GM19240 (cell line): ENCODE results near the gene DCAF4.

Experiments used
- DNase-seq: peaks from one replicate; pipeline ENCODE4 v3.0.0; 2011; ENCODE audit warnings: low spot score; ENCODE audit not compliant: insufficient read length

The DCAF4 gene

DNA sequence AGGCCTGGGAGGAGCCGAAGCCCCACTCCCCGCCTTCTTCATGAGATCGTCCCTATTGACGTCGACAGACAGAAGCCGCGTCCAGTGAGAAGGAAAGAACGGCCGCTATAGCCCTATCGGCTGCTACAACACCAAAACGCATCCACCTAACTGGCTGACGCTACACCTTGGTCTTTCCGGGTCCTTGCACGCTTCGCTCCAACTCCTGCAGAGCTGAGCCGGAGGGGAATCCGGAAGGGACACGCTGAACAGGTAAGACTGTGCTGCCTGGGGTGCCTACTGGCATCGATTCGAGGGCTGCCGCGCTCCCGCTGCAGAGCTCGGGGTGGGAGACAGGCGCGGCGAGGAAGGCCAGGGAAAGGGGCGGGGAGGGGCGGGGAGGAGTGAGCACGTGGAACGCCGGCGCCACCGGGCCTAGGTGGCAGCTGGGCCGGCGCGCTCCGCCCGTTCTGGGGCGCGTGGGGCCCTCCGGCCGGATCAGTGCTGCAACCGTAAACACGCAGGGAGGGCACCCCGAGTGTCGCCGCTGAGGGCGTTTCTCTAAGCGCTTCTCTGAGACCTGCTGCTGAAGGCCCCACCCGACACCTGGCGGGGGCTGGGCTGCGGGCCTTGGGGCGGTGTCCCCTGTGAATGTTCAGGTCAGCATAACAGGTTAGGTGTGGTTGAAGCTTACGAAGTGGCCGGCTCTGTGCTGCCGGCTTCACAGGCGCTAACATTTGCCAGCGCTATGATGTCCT lies at the start of gene DCAF4:
Gene DCAF4, plus strand, starts transcription at position 173 of the 737 bp plus-strand sequence. CDS start 11,515 bp downstream, outside the sequence.
- peak; percentile 93 for DNase-seq

DNA sequence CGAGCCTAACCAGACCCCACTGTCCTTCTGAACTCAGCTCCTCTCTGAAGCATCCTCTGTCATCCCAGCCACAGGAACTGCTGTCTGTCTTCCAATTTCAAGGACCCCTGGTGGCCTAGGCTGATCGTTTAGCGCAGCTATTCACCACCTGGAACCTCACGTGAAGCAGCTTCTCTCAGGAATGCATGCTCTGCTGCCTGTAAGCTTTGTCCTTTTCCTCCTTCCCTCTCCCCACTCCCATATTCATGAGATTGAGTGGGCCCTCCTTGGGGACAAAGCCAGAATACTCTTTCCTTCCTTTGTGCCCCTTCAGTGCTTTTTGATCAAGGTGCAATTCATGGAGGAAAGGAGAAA lies 49.6 kb upstream of the DCAF4 start:
- DNase-seq, result no peak

- DNase-seq, result no peak
Measured at GRCh38 chr14:72878746-72879145, 47.5 kb upstream of the DCAF4 start.

- no peak for DNase-seq
Measured at GRCh38 chr14:72879431-72879830, 46.8 kb upstream of the DCAF4 start.

DNA sequence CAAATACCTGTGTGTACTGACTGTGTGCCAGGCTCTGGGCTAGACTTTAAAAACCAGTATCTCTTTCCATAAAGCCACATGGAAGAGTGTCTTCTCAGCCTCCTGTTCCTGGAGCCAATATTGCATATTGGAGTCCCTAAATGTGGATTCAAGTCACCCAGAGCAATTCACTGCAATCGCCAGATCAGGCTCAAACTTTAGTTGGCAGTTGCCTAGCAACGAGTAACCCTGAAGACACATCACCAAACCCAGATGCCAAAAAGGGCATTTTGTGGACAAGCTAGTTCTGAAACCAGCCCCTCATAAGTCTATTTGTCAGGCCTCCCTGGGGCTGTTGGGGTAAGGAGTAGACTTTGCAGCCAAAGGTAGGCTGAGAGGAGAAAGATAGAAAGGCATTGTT lies 46.1 kb upstream of the DCAF4 start:
- DNase-seq, result no peak

- no peak for DNase-seq
Measured at GRCh38 chr14:72880820-72881219, 45.4 kb upstream of the DCAF4 start.

GRCh38 chr14:72881543-72881942 lies 44.7 kb upstream of the DCAF4 start:
- DNase-seq, result no peak

GRCh38 chr14:72882047-72882446 lies 44.2 kb upstream of the DCAF4 start:
- no peak for DNase-seq

DNA sequence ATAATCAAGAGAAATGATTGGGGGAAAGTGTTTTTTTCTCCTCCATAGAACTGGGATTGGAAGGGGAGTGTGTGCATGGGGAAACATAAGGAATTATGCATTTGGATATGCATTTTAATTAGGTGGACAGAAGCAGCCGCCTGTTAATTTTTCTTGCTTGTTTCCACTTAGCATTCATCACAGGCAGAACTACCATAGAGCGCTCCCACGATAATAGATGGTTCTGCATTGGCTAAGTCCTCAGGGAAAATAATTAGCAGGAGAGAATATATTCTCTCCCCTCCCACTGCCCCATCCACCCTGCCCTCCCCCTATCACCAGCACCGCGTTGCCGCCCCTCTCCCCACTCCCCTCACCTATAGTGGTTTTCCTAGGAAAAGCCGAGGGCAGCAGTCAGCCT lies 43.8 kb upstream of the DCAF4 start:
- DNase-seq, result no peak

- no peak for DNase-seq
Measured at GRCh38 chr14:72883109-72883508, 43.2 kb upstream of the DCAF4 start.

DNA sequence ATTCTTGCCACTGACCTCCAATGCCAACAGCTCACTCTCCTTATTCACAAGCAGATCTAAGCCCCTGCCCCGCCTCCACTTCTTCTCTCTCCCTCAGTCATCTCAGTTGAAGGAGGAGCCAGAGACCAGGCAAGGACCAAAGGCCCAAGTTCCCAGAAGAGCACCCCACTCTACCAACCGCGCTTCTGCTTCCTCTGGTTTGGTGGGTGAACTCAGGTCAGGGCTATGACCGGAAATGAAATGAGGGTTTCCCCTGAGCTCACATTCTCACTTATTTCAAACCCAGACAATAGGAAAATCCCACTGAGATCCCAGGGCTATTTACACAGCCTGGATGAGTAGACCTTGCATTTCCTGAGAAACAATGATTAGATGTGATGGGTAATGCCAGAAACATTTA lies 42.3 kb upstream of the DCAF4 start:
- DNase-seq, result no peak

- DNase-seq, result no peak
Measured at GRCh38 chr14:72884386-72884785, 41.9 kb upstream of the DCAF4 start.

- no peak for DNase-seq
Measured at GRCh38 chr14:72887514-72887913, 38.8 kb upstream of the DCAF4 start.

DNA sequence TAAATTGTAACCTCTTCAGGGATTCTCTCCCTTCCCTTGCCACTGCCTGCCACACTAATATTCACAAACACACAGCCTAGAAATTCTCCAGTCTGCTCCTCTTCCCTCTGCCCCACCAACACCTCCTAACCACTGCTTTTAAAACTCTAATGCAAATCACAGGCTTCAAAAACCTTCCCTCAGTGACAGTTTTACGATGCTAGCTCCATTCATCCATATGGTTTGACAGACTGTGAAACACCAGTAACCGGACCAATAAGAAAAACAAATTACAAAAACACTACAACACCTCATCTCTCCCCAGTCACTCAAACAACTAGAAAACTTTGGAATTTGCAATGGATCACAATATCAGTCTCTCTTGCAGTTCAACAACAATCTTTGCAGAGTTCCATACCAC lies 38.1 kb upstream of the DCAF4 start:
- no peak for DNase-seq

DNA sequence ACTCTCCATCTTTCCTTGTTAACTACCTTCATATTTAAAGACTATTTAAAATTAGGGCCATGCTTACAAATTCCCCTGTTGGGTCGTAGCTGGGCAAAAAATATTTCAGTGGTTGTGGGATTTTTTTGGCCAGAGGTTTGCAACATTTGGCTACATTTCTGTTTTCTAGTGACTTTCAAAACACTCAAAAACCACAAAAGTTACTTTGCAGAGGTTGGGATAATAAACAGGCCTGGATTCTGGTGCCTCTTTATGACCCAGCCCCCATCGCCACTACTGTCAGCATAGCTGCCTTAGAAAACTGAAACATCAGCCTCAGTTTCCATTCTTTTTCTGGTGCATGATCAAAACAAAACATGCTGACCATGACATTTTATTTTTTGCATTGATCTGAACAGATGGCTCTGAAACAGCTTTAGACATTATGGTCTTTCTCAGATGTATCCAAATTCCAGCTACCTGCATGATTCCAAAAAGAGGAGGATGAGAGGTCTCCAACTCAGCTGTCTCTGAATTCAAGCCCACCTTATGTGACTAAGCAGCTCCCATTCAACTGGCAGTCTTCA lies 37.5 kb upstream of the DCAF4 start:
- no peak for DNase-seq

GRCh38 chr14:72889366-72889765 lies 36.9 kb upstream of the DCAF4 start:
- DNase-seq, result no peak

DNA sequence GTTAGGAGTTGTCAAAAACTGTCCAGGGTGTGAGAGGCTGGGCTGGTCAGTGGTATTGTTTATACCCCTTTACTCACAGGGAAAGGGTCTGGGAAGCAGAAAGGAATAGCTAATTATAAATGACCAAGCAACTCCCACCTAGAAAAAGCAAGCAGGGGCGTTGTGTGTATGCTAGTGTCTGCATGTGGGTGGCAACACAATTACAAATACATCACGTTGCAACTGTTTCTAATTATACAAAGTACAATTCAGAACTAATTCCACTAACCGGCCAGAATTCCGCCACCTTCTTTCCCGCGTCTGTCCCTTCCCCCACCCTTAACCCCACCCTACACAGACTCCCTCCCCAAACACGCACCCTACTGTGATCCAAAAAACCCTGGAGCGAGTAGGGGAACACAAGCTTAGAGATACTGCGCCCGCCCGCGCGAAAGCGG lies 34.6 kb upstream of the DCAF4 start:
- no peak for DNase-seq

DNA sequence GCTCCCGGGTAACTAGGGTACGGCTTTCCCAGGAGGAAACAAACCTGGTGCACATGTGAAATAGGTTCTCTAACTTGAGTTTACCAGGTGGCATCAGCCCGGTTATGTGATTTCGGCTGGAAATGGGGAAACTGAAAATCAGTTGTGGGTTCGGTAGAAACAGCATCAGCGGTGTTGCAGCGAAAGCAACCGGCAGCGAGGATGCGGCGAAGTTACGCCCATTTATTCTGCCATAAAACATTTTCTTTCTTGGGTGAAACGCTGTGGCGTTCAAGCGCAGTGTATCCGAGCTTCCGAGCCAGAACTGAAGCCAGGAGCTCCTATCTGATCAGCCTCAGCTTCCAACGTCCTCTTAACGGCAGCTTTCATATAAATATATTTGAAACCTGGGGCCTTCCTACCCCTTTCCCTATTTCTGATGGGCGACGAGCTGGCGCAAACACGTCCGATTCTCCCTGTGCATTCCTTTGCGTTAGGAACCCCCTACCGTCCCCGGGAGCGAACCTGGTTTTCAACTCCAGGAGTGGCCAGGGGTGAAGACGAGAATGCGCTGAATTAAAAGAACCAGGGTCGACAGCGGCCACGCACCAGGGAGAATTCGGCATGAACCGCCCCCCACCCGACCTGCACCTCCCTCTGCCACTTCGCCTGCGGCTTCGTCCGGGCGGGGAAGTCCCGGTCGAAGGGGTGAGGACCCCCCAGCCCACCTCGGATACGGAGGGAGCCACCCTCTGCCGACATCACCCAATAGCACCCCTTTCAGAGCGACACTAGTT lies 34.0 kb upstream of the DCAF4 start:
- no peak for DNase-seq

DNA sequence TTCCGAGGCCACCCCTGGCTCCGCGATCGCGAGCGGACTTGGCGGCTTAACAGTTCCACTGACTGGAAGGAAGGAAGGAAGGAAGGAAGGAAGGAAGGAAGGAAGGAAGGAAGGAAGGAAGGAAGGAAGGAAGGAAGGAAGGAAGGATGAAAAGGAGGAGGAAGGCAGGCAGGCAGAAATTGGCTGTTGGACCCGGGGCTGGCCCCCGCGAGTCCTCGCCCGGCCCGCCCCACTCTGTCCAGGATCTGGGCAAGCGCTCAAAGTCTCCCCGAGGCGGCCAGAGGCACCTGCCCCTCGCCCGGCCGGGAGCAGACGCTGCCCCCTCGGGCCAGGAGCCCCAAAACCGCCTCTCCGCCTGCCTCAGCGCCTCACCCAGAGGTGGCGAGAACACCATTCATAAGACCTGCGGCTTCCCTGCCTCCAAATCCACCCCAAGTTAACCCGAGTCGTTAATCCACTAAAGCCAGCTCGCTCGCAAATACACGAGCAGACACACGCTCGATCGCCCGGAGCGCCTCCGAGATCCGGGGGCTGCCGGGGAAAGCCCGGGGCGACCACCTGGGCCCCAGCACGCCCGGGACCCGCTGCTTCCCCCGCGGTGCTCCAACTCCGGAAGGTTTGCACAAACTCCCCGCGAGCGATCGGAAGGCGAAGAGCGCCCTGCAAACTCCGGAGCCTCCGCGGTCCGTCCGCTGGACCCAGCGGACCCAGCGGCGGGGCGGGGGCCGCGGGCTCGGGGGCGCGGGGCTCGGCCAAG lies 33.2 kb upstream of the DCAF4 start:
- DNase-seq, result no peak

DNA sequence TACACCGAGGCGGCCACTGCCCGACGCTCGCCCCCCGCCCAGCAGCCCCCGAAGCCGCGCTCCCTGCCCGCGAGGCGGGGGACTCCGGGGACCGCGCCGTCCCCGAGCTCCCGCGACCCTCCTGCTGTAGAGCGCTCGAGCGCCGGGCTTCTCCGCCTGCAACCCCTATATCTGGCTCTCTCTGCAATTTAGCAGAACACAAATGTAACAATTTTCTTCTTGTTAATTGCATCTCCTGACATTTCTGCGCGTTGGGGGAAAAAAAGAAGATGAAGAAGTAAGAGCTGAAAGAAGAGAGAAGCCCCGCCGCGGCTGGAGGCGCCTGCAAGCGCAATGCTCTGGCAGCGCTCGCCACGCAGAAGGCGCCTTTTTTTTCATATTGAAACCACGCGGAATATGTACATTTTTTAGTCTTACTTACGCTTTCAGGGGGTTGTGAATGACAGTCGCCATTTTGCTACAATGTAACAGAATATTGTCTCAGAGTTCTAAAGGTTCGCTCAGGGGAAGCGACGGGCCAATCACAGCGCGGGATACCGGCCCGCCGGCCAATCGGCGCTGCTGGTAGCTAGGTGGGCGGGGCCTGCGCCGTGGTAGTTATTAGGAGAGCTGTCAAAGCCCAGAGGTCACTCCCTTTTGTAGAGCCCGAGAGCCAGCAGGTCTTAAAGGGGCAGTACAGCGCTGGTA lies 32.5 kb upstream of the DCAF4 start, which contains the start of gene DPF3:
Gene DPF3, minus strand, starts transcription at position 466 of the 687 bp plus-strand sequence. Its CDS starts 13 bp downstream, at position 453.
- peak; percentile 85 for DNase-seq

- no peak for DNase-seq
Measured at GRCh38 chr14:72894323-72894622, 32.0 kb upstream of the DCAF4 start.
